IMR-90 (cell line): Measurements from ENCODE around the gene PAPSS2. TPM values are rescaled to one million over a fixed set of nuclear protein-coding genes. Genes with fewer than 3 reads are reported as not detected.

Source experiments
- ATAC-seq: fragments of 200-7000 bp; cut with Tn5 transposase; 2 replicates; pipeline ENCODE4 v1.9.1; 2020; ENCODE audit warnings: low read depth, mild to moderate bottlenecking, moderate library complexity
- BruUV-seq: library from RNA; stranded (reverse); fragments of 400-500 nt; replicated peaks from 2 replicates; lab custom pipeline; 2021; lab: Mats Ljungman, UMichigan
- CTCF ChIA-PET: fragments of 300-600 bp; formaldehyde crosslinking; extraction: SDS; loops from one replicate; lab custom pipeline; 2021; ENCODE audit warnings: antibody characterized with exemption; lab: Yijun Ruan, JAX
- POLR2A ChIA-PET: fragments of 300-600 bp; sonication (Branson Sonifier 250); formaldehyde crosslinking; loops from one replicate; lab custom pipeline; 2022; ENCODE audit warnings: antibody characterized with exemption; ENCODE audit not compliant: unreplicated experiment; lab: Charles Lee
- DNase-seq: peaks from one replicate; pipeline ENCODE4 v3.0.0; 2013
- H2AFZ ChIP-seq: replicated peaks from 2 replicates; pipeline ENCODE3; 2013; ENCODE audit warnings: low read length, mild to moderate bottlenecking; ENCODE audit not compliant: poor library complexity
- H2AK5ac ChIP-seq: 2 replicates; pipeline ENCODE4 v1.6.1; 2013; ENCODE audit warnings: low read depth, low read length, inconsistent platforms
- H2AK9ac ChIP-seq: replicated peaks from 2 replicates; pipeline ENCODE3; 2013; ENCODE audit warnings: mild to moderate bottlenecking, low read depth, low read length, moderate library complexity; ENCODE audit not compliant: poor library complexity
- H2BK120ac ChIP-seq: 2 replicates; pipeline ENCODE4 v1.6.1; 2013; ENCODE audit warnings: low read depth, low read length, inconsistent platforms
- H2BK15ac ChIP-seq: 3 replicates; pipeline ENCODE4 v1.6.1; 2013; ENCODE audit warnings: low read depth, low read length, inconsistent platforms
- H2BK20ac ChIP-seq: 2 replicates; pipeline ENCODE4 v1.6.1; 2013; ENCODE audit warnings: low read depth, mild to moderate bottlenecking, inconsistent platforms, low read length, moderate library complexity
- H2BK5ac ChIP-seq: 2 replicates; pipeline ENCODE4 v1.6.1; 2013; ENCODE audit warnings: mild to moderate bottlenecking, low read depth, low read length, inconsistent platforms; ENCODE audit not compliant: poor library complexity, severe bottlenecking
- H3K14ac ChIP-seq: replicated peaks from 2 replicates; pipeline ENCODE4 v1.6.1; 2013; ENCODE audit warnings: low read depth, low read length, inconsistent platforms
- H3K18ac ChIP-seq: 2 replicates; pipeline ENCODE4 v1.6.1; 2013; ENCODE audit warnings: low read depth, low read length, control low read depth
- H3K23ac ChIP-seq: 2 replicates; pipeline ENCODE4 v1.6.1; 2013; ENCODE audit warnings: low read depth, low read length, inconsistent platforms
- H3K27ac ChIP-seq: 2 replicates; pipeline ENCODE4 v1.5.1; 2013; ENCODE audit warnings: mild to moderate bottlenecking, control low read depth, low read length; ENCODE audit not compliant: insufficient read depth
- H3K27me3 ChIP-seq: 2 replicates; pipeline ENCODE4 v1.6.1; 2013; ENCODE audit warnings: low read length; ENCODE audit not compliant: control insufficient read depth, insufficient read depth
- H3K36me3 ChIP-seq: 2 replicates; pipeline ENCODE4 v1.6.1; 2013; ENCODE audit warnings: low read length, mixed read lengths; ENCODE audit not compliant: control insufficient read depth, insufficient read depth
- H3K4ac ChIP-seq: 2 replicates; pipeline ENCODE4 v1.6.1; 2013; ENCODE audit warnings: low read depth, low read length, inconsistent platforms
- H3K4me1 ChIP-seq: 2 replicates; pipeline ENCODE4 v1.6.1; 2013; ENCODE audit warnings: low read length, mixed read lengths; ENCODE audit not compliant: control insufficient read depth, insufficient read depth
- H3K4me2 ChIP-seq: 2 replicates; pipeline ENCODE4 v1.6.1; 2013; ENCODE audit warnings: low read depth, mild to moderate bottlenecking, control low read depth, low read length, moderate library complexity
- H3K4me3 ChIP-seq: 2 replicates; pipeline ENCODE4 v1.5.1; 2013; ENCODE audit warnings: low read depth, mild to moderate bottlenecking, control low read depth, low read length, moderate library complexity; ENCODE audit not compliant: insufficient read depth
- H3K56ac ChIP-seq: 2 replicates; pipeline ENCODE4 v1.6.1; 2013; ENCODE audit warnings: low read length, inconsistent platforms; ENCODE audit not compliant: insufficient read depth; ENCODE audit errors: extremely low read depth
- H3K79me1 ChIP-seq, 2 experiments: 2 replicates each; pipeline ENCODE4 v1.6.1; 2013; ENCODE audit warnings: low read length in 2 of 2, inconsistent platforms in 1 of 2, low read depth in 1 of 2
- H3K9ac ChIP-seq: 2 replicates; pipeline ENCODE4 v1.6.1; 2013; ENCODE audit warnings: low read depth, low read length, control low read depth
- H3K9me1 ChIP-seq: 2 replicates; pipeline ENCODE4 v1.6.1; 2013; ENCODE audit warnings: low read length, inconsistent platforms; ENCODE audit not compliant: insufficient read depth
- H3K9me3 ChIP-seq: 2 replicates; pipeline ENCODE4 v1.6.1; 2013; ENCODE audit warnings: low read length; ENCODE audit not compliant: control insufficient read depth, insufficient read depth
- H4K20me1 ChIP-seq: 2 replicates; pipeline ENCODE4 v1.6.1; 2013; ENCODE audit warnings: low read length, inconsistent platforms; ENCODE audit not compliant: insufficient read depth
- H4K5ac ChIP-seq: 2 replicates; pipeline ENCODE4 v1.6.1; 2013; ENCODE audit warnings: mild to moderate bottlenecking, low read depth, low read length, control low read depth
- H4K8ac ChIP-seq, 2 experiments: 2 replicates each; pipeline ENCODE4 v1.6.1; 2013; ENCODE audit warnings: low read depth in 2 of 2, low read length in 2 of 2, control low read depth in 1 of 2, inconsistent platforms in 1 of 2
- H4K91ac ChIP-seq: 2 replicates; pipeline ENCODE4 v1.6.1; 2013; ENCODE audit warnings: low read depth, low read length, inconsistent platforms; ENCODE audit not compliant: insufficient read depth
- CEBPB ChIP-seq: IDR thresholded peaks from 2 replicates; pipeline ENCODE4 v1.6.1; 2012; ENCODE audit warnings: low read depth, low read length, improper control_type of control experiment
- FOS ChIP-seq: fragments of 150-350 bp; IDR thresholded peaks from 2 replicates; pipeline ENCODE4 v1.6.1; 2016; ENCODE audit warnings: low read depth, low read length
- POLR2A ChIP-seq: IDR thresholded peaks from 2 replicates; pipeline ENCODE4 v1.6.1; 2012; ENCODE audit warnings: mild to moderate bottlenecking, low read depth, low read length
- RAD21 ChIP-seq: IDR thresholded peaks from 2 replicates; pipeline ENCODE4 v1.6.1; 2012; ENCODE audit warnings: low read length, improper control_type of control experiment
- RFX5 ChIP-seq: IDR thresholded peaks from 2 replicates; pipeline ENCODE4 v1.8.0; 2012; ENCODE audit warnings: low read depth, mild to moderate bottlenecking, low read length, moderate library complexity
- SMC3 ChIP-seq: fragments of 150-350 bp; IDR thresholded peaks from 2 replicates; pipeline ENCODE4 v1.6.1; 2016; ENCODE audit warnings: low read depth, mild to moderate bottlenecking, antibody characterized with exemption, low read length, moderate library complexity
- dilution Hi-C: fragments of 300-500 bp; cut with HindIII; formaldehyde crosslinking; loops from one replicate; pipeline ENCODE4 v1.14.3; 2018; ENCODE audit warnings: low sequenced_read_pairs; ENCODE audit not compliant: unreplicated experiment
- in situ Hi-C: fragments of 300-500 bp; cut with MboI; formaldehyde crosslinking; loops from 3 replicates; pipeline ENCODE4 v1.14.3; 2019; ENCODE audit warnings: low sequenced_read_pairs, inconsistent platforms, mixed read lengths
- intact Hi-C: fragments of 100-400 bp; cut with micrococcal nuclease; formaldehyde crosslinking; loops from 2 replicates; pipeline ENCODE4 v1.10.0; 2022
- polyA plus RNA-seq, 3 experiments: library from polyadenylated mRNA; depleted of rRNA; stranded (reverse); fragments of >200 nt; gene quantifications; 2 replicates each; pipeline ENCODE4 v1.2.3, GENCODE V29; 2012; ENCODE audit warnings: low replicate concordance in 1 of 3
- total RNA-seq: library from RNA; depleted of rRNA; stranded (reverse); fragments of >200 nt; gene quantifications from 2 replicates; pipeline ENCODE4 v1.2.3, GENCODE V29; 2012

Gene PAPSS2
- total and polyA plus RNA-seq, 2 of the 4 experiments (the other 2 are of a cell fraction): 55.0 to 63.3 TPM

GRCh38 chr10:87740254-87740655, 80.6 kb downstream of the PAPSS2 start:
- dilution Hi-C loops: no loop called here
- TF ChIP-seq FOS (peak; percentile 88), SMC3 (no peak), RFX5 (no peak), CEBPB (peak; percentile 99), POLR2A (no peak), RAD21 (no peak)
- intact Hi-C loops: no loop called here

More at GRCh38 chr10:87740254-87740655, 80.6 kb downstream of the PAPSS2 start:
- H3K79me1 ChIP-seq: peaks cover 0 to 2% of the 10 kb centered on the region in 2 experiments; a peak in 1 of 4 replicates
- DNase-seq: peak; percentile 85
- peak; percentile 54 for ATAC-seq
- no peak overlapping the region for H3K56ac ChIP-seq
- POLR2A ChIA-PET: no interaction called here
- no peak overlapping the region for H2BK20ac ChIP-seq
- H4K8ac ChIP-seq: no peak overlapping the region
- H2AFZ ChIP-seq: no peak overlapping the region
- no peaks in the 10 kb centered on the region for H3K9me1 ChIP-seq
- H3K18ac ChIP-seq: no peak overlapping the region
- no peak overlapping the region for H2AK5ac ChIP-seq
- H2BK15ac ChIP-seq: no peak overlapping the region
- no peak overlapping the region for H3K4me3 ChIP-seq
- no peak overlapping the region for H2AK9ac ChIP-seq
- no peak overlapping the region for H4K91ac ChIP-seq
- no peak overlapping the region for H3K27ac ChIP-seq
- no peak overlapping the region for H2BK5ac ChIP-seq
- no peaks in the 10 kb centered on the region for H3K27me3 ChIP-seq
- in situ Hi-C loops: no loop called here
- peak overlapping the region; percentile 41; the same call in 1 of the 2 replicates for H3K4me2 ChIP-seq
- H4K20me1 ChIP-seq: no peaks in the 10 kb centered on the region
- no peak overlapping the region for H2BK120ac ChIP-seq
- no peak overlapping the region for H3K23ac ChIP-seq
- H3K9me3 ChIP-seq: no peaks in the 10 kb centered on the region
- no peak overlapping the region for H3K4ac ChIP-seq
- no peak overlapping the region for H4K5ac ChIP-seq
- no peak overlapping the region for H3K14ac ChIP-seq
- CTCF ChIA-PET: interaction anchor here (0.7 kb wide), 1 partner anchor 83 kb away, joined by 3 read pairs; no protein-coding TSS in a partner anchor
- no TSS peak for BruUV-seq
- no peak overlapping the region for H3K9ac ChIP-seq
- H3K4me1 ChIP-seq: no peaks in the 10 kb centered on the region
- peaks cover 11% of the 10 kb centered on the region for H3K36me3 ChIP-seq
